GM18870 (cell line): ENCODE results near the gene TMEM192.
"Not testable (repeated sequence)": the region's sequence is repeated elsewhere in the genome, so short reads cannot be mapped to it uniquely, and the experiment has no call there.

ENCODE experiments used
- ATAC-seq: cut with Tn5 transposase; IDR thresholded peaks from one replicate; pipeline ENCODE4 v1.9.1; 2021; ENCODE audit warnings: moderate library complexity; ENCODE audit not compliant: unreplicated experiment

TMEM192 gene

GRCh38 chr4:165112368-165113121 is at the start of gene TMEM192:
Gene TMEM192 (minus strand): TSS chr4:165112860. CDS start chr4:165112773, 87 bp downstream.
- peak; percentile 90 for ATAC-seq

- ATAC-seq = no peak
Observed at GRCh38 chr4:165158762-165159161, 46.1 kb upstream of the TMEM192 start.

GRCh38 chr4:165156906-165157305 is 44.2 kb upstream of the TMEM192 start:
- no peak for ATAC-seq

GRCh38 chr4:165154482-165154881 is 41.8 kb upstream of the TMEM192 start:
- ATAC-seq = no peak

GRCh38 chr4:165152527-165152926 is 39.9 kb upstream of the TMEM192 start:
- no peak for ATAC-seq

GRCh38 chr4:165151734-165152133 is 39.1 kb upstream of the TMEM192 start:
- ATAC-seq = no peak

- no peak for ATAC-seq
Observed at GRCh38 chr4:165150545-165150944, 37.9 kb upstream of the TMEM192 start.

- no peak for ATAC-seq
Observed at GRCh38 chr4:165138843-165139242, 26.2 kb upstream of the TMEM192 start.

GRCh38 chr4:165137205-165137604 is 24.5 kb upstream of the TMEM192 start:
- no peak for ATAC-seq

GRCh38 chr4:165136529-165136928 is 23.9 kb upstream of the TMEM192 start:
- ATAC-seq = no peak

GRCh38 chr4:165133150-165133549 is 20.5 kb upstream of the TMEM192 start:
- ATAC-seq = no peak

- peak; percentile 83 for ATAC-seq
Observed at GRCh38 chr4:165131247-165131832, 18.7 kb upstream of the TMEM192 start.

- ATAC-seq = no peak
Observed at GRCh38 chr4:165129924-165130323, 17.3 kb upstream of the TMEM192 start.

GRCh38 chr4:165125869-165126499 is 13.3 kb upstream of the TMEM192 start:
- not testable (repeated sequence) for ATAC-seq

GRCh38 chr4:165124488-165124887 is 11.8 kb upstream of the TMEM192 start:
- no peak for ATAC-seq

GRCh38 chr4:165118256-165118909 is 5.7 kb upstream of the TMEM192 start:
- peak; percentile 85 for ATAC-seq

GRCh38 chr4:165115301-165115700 is 2.6 kb upstream of the TMEM192 start:
- no peak for ATAC-seq

- ATAC-seq = no peak
Observed at GRCh38 chr4:165111906-165112367, 723 bp downstream of the TMEM192 start.

GRCh38 chr4:165106518-165106917 is 6.1 kb downstream of the TMEM192 start:
- no peak for ATAC-seq

GRCh38 chr4:165101641-165102040 is 11.0 kb downstream of the TMEM192 start:
- ATAC-seq = no peak

- no peak for ATAC-seq
Observed at GRCh38 chr4:165096776-165097175, 15.9 kb downstream of the TMEM192 start.
